BLaER1 (cell line): Measurements from ENCODE around the gene MYMX.

ENCODE experiments used
- H3K27ac ChIP-seq: shearing (Covaris generic); formaldehyde crosslinking; 2 replicates; pipeline ENCODE4 v1.8.1; 2022
- H3K27me3 ChIP-seq: shearing (Covaris generic); formaldehyde crosslinking; 2 replicates; pipeline ENCODE4 v1.8.1; 2022
- H3K36me3 ChIP-seq: shearing (Covaris generic); formaldehyde crosslinking; 2 replicates; pipeline ENCODE4 v1.8.1; 2022
- H3K4me1 ChIP-seq: shearing (Covaris generic); formaldehyde crosslinking; 2 replicates; pipeline ENCODE4 v1.8.1; 2022
- H3K4me2 ChIP-seq: shearing (Covaris generic); formaldehyde crosslinking; 2 replicates; pipeline ENCODE4 v1.8.1; 2022
- H3K4me3 ChIP-seq: shearing (Covaris generic); formaldehyde crosslinking; 2 replicates; pipeline ENCODE4 v1.8.1; 2022
- H3K9ac ChIP-seq: shearing (Covaris generic); formaldehyde crosslinking; 2 replicates; pipeline ENCODE4 v1.8.1; 2022
- H3K9me3 ChIP-seq: shearing (Covaris generic); formaldehyde crosslinking; 2 replicates; pipeline ENCODE4 v1.8.1; 2022
- H4K20me1 ChIP-seq: shearing (Covaris generic); formaldehyde crosslinking; 2 replicates; pipeline ENCODE4 v1.8.1; 2022
- Cebpa-rat ChIP-seq: shearing (Covaris generic); IDR thresholded peaks from 2 replicates; pipeline ENCODE4 v1.8.1; 2022

Gene MYMX

DNA sequence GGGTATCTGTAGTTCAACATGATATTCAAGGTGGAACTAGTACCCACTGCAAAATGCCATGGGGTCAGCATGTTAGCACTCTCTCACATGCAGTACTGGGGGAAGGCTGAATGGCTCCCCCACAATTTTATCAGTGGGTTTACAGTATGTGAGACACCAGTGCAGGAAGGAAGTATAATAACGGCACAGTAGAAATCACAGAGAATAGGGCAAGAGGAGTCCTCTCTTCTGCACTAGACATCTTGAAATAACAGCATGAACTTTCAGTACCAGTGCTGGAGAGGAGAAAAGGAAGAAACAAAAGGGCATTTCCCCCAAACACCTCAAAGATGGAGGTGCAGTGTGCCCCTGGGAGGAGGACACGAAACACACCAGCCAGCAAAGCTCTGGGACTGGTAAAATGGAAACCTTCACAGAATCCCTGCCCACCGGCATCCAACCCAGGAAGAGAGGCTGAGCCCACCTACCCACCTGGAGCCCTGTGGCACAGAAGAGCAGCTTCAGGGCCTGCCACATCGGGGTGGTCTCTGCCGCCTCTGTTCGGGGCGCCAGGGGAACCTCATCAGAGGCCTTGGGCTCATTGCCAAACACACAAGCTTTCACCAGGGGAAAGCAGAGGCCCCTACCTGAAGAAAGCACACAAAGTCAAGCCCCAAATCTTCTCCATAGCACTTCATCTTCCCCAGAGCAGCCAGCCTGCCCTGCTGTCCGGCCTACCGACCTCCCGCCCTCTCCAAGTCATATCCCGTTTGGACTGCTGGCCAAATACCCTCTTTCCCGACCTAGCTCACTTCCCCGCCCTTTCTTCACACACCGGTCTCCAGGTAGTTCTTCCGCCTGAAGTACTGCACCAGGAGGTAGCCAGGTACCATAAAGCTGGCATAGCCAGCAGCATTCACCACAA is 39.4 kb downstream of the MYMX start:
- peak overlapping the region; percentile 90 for H3K4me3 ChIP-seq
- H4K20me1 ChIP-seq, result peaks cover 78% of the 10 kb centered on the region
- H3K4me2 ChIP-seq, result peak overlapping the region; percentile 99
- H3K27me3 ChIP-seq, result no peaks in the 10 kb centered on the region
- peak overlapping the region; percentile 88 for H3K9ac ChIP-seq
- no peak for TF ChIP-seq Cebpa-rat
- H3K36me3 ChIP-seq, result peaks cover 77% of the 10 kb centered on the region
- H3K9me3 ChIP-seq, result no peaks in the 10 kb centered on the region
- peaks cover 64% of the 10 kb centered on the region for H3K4me1 ChIP-seq
- peak overlapping the region; percentile 88 for H3K27ac ChIP-seq

- peaks cover 69% of the 10 kb centered on the region for H3K4me1 ChIP-seq
- peak overlapping the region; percentile 88 for H3K9ac ChIP-seq
- H3K36me3 ChIP-seq, result peaks cover 77% of the 10 kb centered on the region
- H3K27me3 ChIP-seq, result no peaks in the 10 kb centered on the region
- H4K20me1 ChIP-seq, result peaks cover 78% of the 10 kb centered on the region
- H3K4me3 ChIP-seq, result peak overlapping the region; percentile 90
- H3K9me3 ChIP-seq, result no peaks in the 10 kb centered on the region
- peak overlapping the region; percentile 88 for H3K27ac ChIP-seq
- H3K4me2 ChIP-seq, result peak overlapping the region; percentile 99
- no peak for TF ChIP-seq Cebpa-rat
These were observed 40.0 kb downstream of the MYMX start for GRCh38 chr6:44256775-44257024.

GRCh38 chr6:44257025-44257752 is 40.5 kb downstream of the MYMX start, which contains the start of gene SLC35B2:
Gene SLC35B2 (minus strand): TSS chr6:44257528. CDS start chr6:44257410, 118 bp downstream.
- Histone ChIP-seq H3K9me3 (no peaks in the 10 kb centered on the region), H3K4me2 (peak within 1 kb of the TSS; percentile 99), H3K4me1 (peaks cover 73% of the 10 kb centered on the region), H3K27me3 (no peaks in the 10 kb centered on the region), H3K27ac (peak within 1 kb of the TSS; percentile 88), H3K4me3 (peak within 1 kb of the TSS; percentile 90), H4K20me1 (peaks cover 78% of the 10 kb centered on the region), H3K9ac (peak within 1 kb of the TSS; percentile 88), H3K36me3 (peaks cover 77% of the 10 kb centered on the region)
- no peak for TF ChIP-seq Cebpa-rat

DNA sequence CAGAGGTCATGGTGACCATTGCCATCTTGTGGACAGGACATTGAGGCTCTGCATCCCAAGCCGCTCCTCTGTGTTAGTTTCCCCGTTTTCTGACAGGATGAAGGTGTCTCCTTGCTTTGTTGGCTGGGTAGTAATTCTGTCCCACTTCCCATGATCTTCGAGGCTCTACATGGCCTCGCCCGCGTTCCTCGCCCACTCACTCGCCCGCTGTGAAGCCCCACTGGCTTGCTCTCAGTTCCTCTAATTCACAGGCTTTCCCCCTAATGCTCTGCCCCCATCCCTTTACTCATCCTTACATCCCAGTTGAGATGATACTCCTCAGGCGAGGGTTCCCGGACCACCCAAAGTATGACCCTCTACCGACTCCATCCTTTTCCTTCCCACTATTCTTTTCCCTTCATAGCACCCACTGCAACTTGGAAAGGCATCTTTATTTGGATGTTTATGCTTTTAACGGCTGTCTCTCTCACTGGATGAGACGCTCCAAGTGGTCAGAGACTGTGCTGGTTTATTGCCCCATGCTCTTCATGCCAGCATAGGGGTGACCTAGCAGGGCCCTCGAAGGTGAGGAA is 41.1 kb downstream of the MYMX start:
- H3K27ac ChIP-seq, result peak overlapping the region; percentile 88
- no peak for TF ChIP-seq Cebpa-rat
- H3K4me2 ChIP-seq, result peak overlapping the region; percentile 99
- peaks cover 78% of the 10 kb centered on the region for H4K20me1 ChIP-seq
- peaks cover 76% of the 10 kb centered on the region for H3K4me1 ChIP-seq
- H3K36me3 ChIP-seq, result peaks cover 77% of the 10 kb centered on the region
- peak overlapping the region; percentile 90 for H3K4me3 ChIP-seq
- no peaks in the 10 kb centered on the region for H3K27me3 ChIP-seq
- H3K9ac ChIP-seq, result peak overlapping the region; percentile 88
- H3K9me3 ChIP-seq, result no peaks in the 10 kb centered on the region

- H3K9ac ChIP-seq, result no peak overlapping the region
- H3K36me3 ChIP-seq, result peaks cover 71% of the 10 kb centered on the region
- H3K4me1 ChIP-seq, result peaks cover 78% of the 10 kb centered on the region
These were observed 41.7 kb downstream of the MYMX start for GRCh38 chr6:44258325-44258863.

GRCh38 chr6:44258921-44259320 is 42.2 kb downstream of the MYMX start:
- Histone ChIP-seq H3K27ac (no peak overlapping the region), H3K4me1 (peaks cover 78% of the 10 kb centered on the region), H3K27me3 (no peaks in the 10 kb centered on the region), H3K4me2 (no peak overlapping the region), H4K20me1 (peaks cover 78% of the 10 kb centered on the region), H3K36me3 (peaks cover 66% of the 10 kb centered on the region), H3K4me3 (no peak overlapping the region), H3K9ac (no peak overlapping the region), H3K9me3 (no peaks in the 10 kb centered on the region)
- TF ChIP-seq Cebpa-rat, result no peak

More at GRCh38 chr6:44258325-44258863, 41.7 kb downstream of the MYMX start:
- H3K27me3 ChIP-seq, result no peaks in the 10 kb centered on the region
- H3K9me3 ChIP-seq, result no peaks in the 10 kb centered on the region
- H3K27ac ChIP-seq, result peak overlapping the region; percentile 88; the same call in 1 of the 2 replicates
- TF ChIP-seq Cebpa-rat, result no peak
- no peak overlapping the region for H3K4me3 ChIP-seq
- peak overlapping the region; percentile 99 for H3K4me2 ChIP-seq
- peaks cover 78% of the 10 kb centered on the region for H4K20me1 ChIP-seq

DNA sequence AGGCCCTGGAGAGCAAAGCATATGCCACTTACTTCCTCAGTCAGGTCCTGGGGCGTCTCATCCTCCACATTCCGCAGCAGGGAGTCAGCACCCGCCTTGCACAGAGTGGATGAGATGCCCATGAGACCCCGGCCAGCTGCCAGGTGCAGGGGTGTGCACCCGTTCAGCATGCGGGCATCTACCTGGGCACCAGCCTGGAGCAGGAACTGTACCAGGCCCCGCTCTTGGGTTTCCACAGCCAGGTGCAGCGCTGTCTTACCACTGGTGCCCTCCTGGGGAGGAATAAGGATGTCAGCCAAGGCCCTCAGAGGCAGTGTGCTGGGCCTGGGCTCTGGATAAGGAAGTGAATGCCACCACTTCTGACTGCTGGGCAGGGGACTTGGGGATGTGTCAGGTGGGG is 43.3 kb downstream of the MYMX start:
- no peaks in the 10 kb centered on the region for H3K27me3 ChIP-seq
- peaks cover 55% of the 10 kb centered on the region for H3K36me3 ChIP-seq
- peaks cover 68% of the 10 kb centered on the region for H3K4me1 ChIP-seq

GRCh38 chr6:44260451-44261297 is 43.9 kb downstream of the MYMX start:
- Histone ChIP-seq H3K27me3 (no peaks in the 10 kb centered on the region), H3K4me3 (no peak overlapping the region), H3K4me1 (peaks cover 63% of the 10 kb centered on the region), H4K20me1 (peaks cover 61% of the 10 kb centered on the region), H3K36me3 (peaks cover 48% of the 10 kb centered on the region), H3K27ac (no peak overlapping the region), H3K4me2 (no peak overlapping the region), H3K9ac (0 out of 2 replicates have a peak overlapping the region, but pooled peaks have one; percentile 23), H3K9me3 (no peaks in the 10 kb centered on the region)
- TF ChIP-seq Cebpa-rat, result no peak

More for the DNA sequence above, 43.3 kb downstream of the MYMX start:
- Histone ChIP-seq H3K9ac (0 out of 2 replicates have a peak overlapping the region, but pooled peaks have one; percentile 23), H3K27ac (no peak overlapping the region), H3K4me3 (no peak overlapping the region), H4K20me1 (peaks cover 68% of the 10 kb centered on the region), H3K4me2 (no peak overlapping the region), H3K9me3 (no peaks in the 10 kb centered on the region)
- no peak for TF ChIP-seq Cebpa-rat

- Histone ChIP-seq H3K4me1 (peaks cover 62% of the 10 kb centered on the region), H4K20me1 (peaks cover 52% of the 10 kb centered on the region), H3K4me2 (peak overlapping the region; percentile 97), H3K4me3 (no peak overlapping the region), H3K9me3 (no peaks in the 10 kb centered on the region), H3K9ac (peak overlapping the region; percentile 85; the same call in 1 of the 2 replicates), H3K27me3 (no peaks in the 10 kb centered on the region), H3K36me3 (peaks cover 47% of the 10 kb centered on the region), H3K27ac (0 out of 2 replicates have a peak overlapping the region, but pooled peaks have one; percentile 89)
- TF ChIP-seq Cebpa-rat, result no peak
These were observed 44.9 kb downstream of the MYMX start for GRCh38 chr6:44261581-44261980.
